ENCODE results near the gene HTT. TPM values are rescaled to one million over a fixed set of nuclear protein-coding genes. Genes with fewer than 3 reads are reported as not detected.

Gene HTT
- total RNA-seq, 2 experiments from 2014 or later: 52.5 to 55.7 TPM

DNA sequence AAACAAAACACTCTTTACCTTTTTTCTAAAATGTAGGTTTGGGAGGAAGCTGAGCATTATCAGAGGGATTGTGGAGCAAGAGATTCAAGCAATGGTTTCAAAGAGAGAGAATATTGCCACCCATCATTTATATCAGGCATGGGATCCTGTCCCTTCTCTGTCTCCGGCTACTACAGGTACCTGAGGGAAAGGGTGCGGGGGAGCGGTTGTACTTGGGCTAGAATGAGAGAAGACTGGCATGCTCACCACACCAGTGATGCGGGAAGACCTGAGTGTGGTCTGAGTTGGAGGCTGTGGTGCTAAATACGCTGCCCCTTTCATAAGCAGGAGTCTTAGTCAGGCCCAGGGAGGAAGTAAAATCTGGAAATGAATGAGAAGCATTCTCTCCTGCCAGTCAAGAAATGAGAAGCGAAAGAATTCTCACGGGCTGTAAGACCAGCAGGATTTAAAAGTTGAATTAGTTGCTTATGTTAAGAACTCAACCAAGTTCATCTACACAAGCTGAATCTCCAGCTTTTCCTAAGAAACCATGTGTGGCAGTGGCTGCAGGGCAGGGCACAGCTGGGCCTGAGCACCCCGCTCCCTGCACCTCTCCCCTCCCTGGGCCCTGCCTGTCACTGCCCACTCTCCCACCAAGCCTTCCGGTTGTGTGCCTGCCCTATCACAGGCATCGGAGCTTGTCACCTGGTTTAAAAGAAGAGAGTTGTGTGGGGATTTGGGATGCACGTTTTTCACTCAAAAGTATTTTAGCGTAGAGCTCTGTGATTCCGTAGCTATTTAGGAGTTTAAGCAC, 149.7 kb downstream of the HTT start:
- POLR2A ChIA-PET: no interaction called here
- CTCF ChIA-PET: interaction anchor here (1.0 to 1.5 kb wide), 2 partner anchors 13 to 116 kb away, joined by 3 to 4 read pairs; no protein-coding TSS in a partner anchor

DNA sequence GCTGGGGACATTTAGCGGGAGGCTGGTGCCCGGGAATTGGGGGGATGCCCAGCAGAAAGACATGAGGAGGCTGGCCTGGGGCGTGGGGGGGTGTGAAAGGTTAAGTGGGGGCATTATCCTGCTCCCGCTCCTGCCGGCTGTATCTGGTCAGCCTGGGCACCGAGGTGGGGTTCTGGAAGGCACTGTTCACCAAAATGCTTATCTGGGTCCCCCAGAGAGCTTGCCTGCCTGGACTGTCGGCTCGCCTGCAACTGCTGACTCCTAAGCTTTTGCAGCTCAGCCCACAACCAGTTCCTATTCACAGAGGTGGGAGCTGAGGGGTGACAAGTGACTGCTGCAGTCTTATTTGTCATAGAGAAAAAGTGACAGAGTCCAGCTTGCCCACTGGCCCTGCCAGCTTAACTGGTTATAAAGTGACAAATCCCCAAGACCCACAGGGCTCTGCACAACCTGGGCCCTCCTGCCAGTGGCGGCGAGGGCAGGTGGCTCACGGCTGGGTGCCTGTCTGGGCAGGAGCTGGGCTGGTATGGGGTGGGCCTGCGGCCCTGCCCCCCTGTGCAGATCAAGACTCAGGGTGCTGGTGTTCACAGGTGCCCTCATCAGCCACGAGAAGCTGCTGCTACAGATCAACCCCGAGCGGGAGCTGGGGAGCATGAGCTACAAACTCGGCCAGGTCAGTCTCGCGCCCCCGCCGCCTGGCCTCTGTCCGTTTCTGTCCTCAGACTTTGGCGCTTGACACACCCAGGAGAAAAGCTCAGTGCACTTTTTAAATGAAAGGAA, 150.8 kb downstream of the HTT start:
- POLR2A ChIA-PET: no interaction called here
- CTCF ChIA-PET: interaction anchor here (1.5 kb wide), 1 partner anchor 117 kb away, joined by 4 read pairs; no protein-coding TSS in a partner anchor

DNA sequence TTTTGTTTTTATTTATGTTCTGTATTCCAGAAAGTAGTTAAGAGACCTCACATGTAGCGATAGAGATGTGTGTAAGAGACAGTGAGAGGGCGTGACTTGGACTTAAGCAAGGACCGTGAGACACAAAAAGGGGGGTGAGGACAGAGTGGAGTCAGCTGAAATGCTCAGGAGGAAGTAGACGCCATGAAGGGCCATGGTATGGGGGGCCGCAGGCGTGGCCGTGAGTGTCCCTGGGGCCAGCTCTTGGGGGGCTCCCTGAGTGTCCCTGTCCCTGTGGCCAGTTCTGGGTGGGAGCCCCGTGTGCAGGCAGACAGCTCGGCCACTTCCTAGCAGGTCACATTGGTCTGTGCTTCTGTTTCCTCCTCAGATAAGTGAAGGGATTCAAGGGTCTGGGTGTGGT, 151.5 kb downstream of the HTT start:
- ChIA-PET CTCF (interaction anchor here (1.5 kb wide), 1 partner anchor 117 kb away, joined by 4 read pairs; no protein-coding TSS in a partner anchor), POLR2A (no interaction called here)

GRCh38 chr4:3226467-3226866, 152.0 kb downstream of the HTT start:
- CTCF ChIA-PET: no interaction called here
- POLR2A ChIA-PET: no interaction called here

GRCh38 chr4:3226944-3227343, 152.5 kb downstream of the HTT start:
- POLR2A ChIA-PET: no interaction called here
- CTCF ChIA-PET: no interaction called here

DNA sequence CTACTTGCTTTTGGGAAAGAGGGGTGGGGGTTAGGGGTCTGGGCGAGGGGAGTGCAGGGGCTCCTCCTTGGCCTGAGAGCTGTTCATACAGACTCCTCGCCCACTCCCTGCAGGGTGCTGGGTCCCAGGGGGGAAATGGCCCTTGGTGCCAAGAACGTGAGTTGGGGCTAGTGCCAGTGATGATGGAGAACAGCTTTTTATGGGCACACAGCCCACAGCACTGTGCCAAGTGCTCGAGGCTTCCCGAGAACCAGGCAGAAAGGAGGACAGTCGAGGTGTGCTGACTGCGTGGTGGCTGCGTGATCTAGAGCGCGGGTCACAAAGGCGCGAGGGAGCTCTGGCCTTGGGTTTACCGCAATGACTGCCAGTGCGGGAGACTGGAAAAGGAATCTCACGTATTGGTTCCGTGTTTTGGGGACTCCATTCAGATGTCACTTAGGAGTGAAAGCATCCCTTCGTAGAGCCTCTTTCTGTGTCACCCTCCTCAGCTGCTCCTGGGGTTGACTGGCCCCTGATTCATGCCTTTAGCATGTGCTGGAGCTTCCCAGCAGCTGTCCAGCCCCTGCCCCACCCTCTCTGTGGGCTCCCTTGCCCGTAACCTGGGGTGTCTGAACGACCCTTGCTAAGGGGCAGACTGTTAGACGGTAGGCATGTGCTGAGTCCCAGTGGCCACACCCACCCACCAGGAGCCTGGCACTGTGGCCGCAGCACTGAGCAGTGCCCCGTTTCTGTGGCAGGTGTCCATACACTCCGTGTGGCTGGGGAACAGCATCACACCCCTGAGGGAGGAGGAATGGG, 153.6 kb downstream of the HTT start:
- CTCF ChIA-PET: no interaction called here
- POLR2A ChIA-PET: no interaction called here

DNA sequence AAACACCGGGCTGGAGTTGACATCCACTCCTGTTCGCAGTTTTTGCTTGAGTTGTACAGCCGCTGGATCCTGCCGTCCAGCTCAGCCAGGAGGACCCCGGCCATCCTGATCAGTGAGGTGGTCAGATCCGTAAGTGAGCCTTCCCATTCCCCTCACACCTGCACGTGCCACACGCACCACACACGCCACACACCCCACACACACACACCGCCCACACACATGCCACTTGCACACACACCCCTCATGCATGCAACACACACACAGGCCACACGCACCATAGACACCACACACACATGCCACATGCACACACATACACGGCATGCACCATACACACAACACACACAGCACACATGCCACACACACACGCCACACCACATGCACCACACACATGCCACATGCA, 154.4 kb downstream of the HTT start:
- CTCF ChIA-PET: no interaction called here

GRCh38 chr4:3229328-3229727, 154.8 kb downstream of the HTT start:
- ChIA-PET POLR2A (no interaction called here), CTCF (no interaction called here)

More for the DNA sequence above, 154.4 kb downstream of the HTT start:
- POLR2A ChIA-PET: no interaction called here

GRCh38 chr4:3229964-3230363, 155.5 kb downstream of the HTT start:
- ChIA-PET CTCF (no interaction called here), POLR2A (no interaction called here)

DNA sequence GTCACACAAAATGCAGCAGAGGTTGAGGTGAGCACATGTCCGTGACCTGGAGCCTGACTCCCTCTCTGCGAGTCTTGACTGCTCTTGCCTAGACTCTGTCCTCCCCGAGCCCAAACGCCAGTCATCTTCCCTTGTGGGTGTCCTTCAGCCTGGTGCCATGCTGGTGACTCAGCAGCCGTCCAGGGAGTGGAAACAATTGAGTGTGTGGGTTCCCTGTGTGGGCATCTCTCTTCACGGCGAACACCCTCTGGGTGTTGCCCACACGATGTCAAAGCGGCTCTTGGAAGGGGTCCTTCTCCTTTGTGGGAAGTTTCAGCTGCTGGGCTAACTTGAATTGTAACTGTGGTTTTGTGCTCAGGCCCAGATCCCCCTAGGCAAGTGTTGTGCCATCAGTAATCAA, 157.0 kb downstream of the HTT start:
- ChIA-PET CTCF (no interaction called here), POLR2A (no interaction called here)

GRCh38 chr4:3232001-3232400, 157.5 kb downstream of the HTT start:
- POLR2A ChIA-PET: no interaction called here
- CTCF ChIA-PET: no interaction called here

- CTCF ChIA-PET: interaction anchor here (0.6 kb wide), 1 partner anchor 13 kb away, joined by 3 read pairs; no protein-coding TSS in a partner anchor
Measured at GRCh38 chr4:3232871-3233271, 158.4 kb downstream of the HTT start.

DNA sequence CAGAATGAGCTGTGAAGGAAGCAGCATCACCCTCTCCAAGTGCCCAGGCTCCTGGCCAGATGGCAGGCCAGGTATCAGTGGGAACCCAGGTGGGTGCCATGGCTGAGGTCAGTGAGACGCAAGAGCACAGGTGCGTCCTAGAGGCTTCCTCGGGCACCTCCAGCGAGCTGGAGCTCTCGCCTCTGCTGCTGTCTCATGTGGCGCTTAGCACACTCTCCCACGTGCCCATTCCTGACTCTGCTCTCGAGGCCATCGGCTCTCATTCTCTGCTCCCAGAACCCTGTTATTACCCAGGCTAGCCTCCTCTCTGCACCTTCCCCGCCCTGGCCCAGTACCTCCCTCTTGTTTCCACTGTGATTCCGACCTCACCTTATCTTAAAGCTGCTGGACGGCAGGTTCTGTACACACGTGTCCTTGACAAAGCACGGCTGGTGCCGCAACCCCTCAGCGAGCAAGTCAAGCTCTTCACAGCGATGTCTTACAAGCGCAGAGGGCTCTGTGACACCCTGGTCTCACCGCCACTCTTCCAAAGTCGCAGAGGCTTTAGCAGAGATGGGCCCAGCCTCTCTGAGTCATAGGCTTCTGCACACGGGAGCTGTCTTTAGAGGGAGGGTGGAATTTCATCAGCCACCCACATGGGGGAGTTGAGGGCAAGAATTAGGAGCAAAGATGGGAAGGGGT, 159.1 kb downstream of the HTT start:
- POLR2A ChIA-PET: no interaction called here
- CTCF ChIA-PET: no interaction called here

More at GRCh38 chr4:3232871-3233271, 158.4 kb downstream of the HTT start:
- POLR2A ChIA-PET: no interaction called here

GRCh38 chr4:3234171-3235029, 159.9 kb downstream of the HTT start:
- ChIA-PET CTCF (no interaction called here), POLR2A (no interaction called here)

DNA sequence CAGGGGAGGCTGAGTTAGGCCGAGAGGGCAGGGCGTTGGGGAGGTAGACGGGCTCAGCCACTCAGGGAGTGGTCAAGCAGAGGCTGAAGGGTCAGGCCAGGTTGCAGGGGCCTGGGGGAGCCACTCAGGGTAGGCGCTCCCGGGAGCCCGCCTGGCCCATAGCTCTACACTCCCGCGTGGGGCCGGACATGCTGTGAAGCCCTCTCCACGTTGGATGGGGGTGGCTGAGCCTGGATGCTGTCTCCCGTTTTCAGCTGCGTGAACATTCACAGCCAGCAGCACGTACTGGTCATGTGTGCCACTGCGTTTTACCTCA, 160.5 kb downstream of the HTT start:
- ChIA-PET CTCF (no interaction called here), POLR2A (no interaction called here)

DNA sequence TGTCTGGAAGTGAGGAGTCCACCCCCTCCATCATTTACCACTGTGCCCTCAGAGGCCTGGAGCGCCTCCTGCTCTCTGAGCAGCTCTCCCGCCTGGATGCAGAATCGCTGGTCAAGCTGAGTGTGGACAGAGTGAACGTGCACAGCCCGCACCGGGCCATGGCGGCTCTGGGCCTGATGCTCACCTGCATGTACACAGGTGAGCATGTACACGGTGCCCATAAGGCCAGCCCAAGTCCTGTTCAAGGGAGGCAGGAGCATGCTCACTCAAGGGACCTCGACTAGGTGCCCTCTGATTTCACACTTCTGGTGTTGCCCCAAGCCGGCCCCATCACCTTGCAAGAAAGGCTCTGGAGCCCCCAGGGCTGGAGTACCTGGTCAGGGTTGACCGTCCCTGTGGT, 161.1 kb downstream of the HTT start:
- POLR2A ChIA-PET: no interaction called here
- CTCF ChIA-PET: no interaction called here

- CTCF ChIA-PET: no interaction called here
- POLR2A ChIA-PET: no interaction called here
Measured at GRCh38 chr4:3236326-3236878, 161.9 kb downstream of the HTT start.

GRCh38 chr4:3237266-3237665, 162.8 kb downstream of the HTT start:
- ChIA-PET POLR2A (no interaction called here), CTCF (no interaction called here)

Measured in activated CD8-positive, alpha-beta memory T cell treated with anti-CD3 and anti-CD28 coated beads for 36 hours (primary cell).